Lung (tissue), 12 donors: ENCODE measurements around the gene SUGP1. TPM values are rescaled to one million over a fixed set of nuclear protein-coding genes. Genes with fewer than 3 reads are reported as not detected.

Source experiments
- ATAC-seq: fragments of 200-7000 bp; cut with Tn5 transposase; one replicate; pipeline ENCODE4 v1.9.1; 2020; ENCODE audit warnings: moderate number of reproducible peaks; ENCODE audit not compliant: insufficient read depth, low FRiP score
- DNase-seq, 3 donors: peaks; one replicate each; pipeline ENCODE4 v3.0.0-alpha.2; 2013 to 2017
- H3K27ac ChIP-seq, 2 donors: one replicate each; pipeline ENCODE4 v1.5.1; 2013; ENCODE audit warnings: mild to moderate bottlenecking in 2 of 2, moderate library complexity in 2 of 2, control low read depth in 1 of 2, inconsistent platforms in 1 of 2, low read depth in 1 of 2, low read length in 1 of 2
- H3K27me3 ChIP-seq, 3 donors: one replicate each; pipeline ENCODE4 v1.5.1; 2013; ENCODE audit warnings: low read length in 2 of 3; ENCODE audit not compliant: control insufficient read depth in 3 of 3, insufficient read depth in 3 of 3
- H3K36me3 ChIP-seq, 4 donors: one replicate each; pipeline ENCODE4 v1.5.1; 2013; ENCODE audit warnings: low read length in 4 of 4, mild to moderate bottlenecking in 1 of 4, moderate library complexity in 1 of 4; ENCODE audit not compliant: control insufficient read depth in 4 of 4, insufficient read depth in 4 of 4
- H3K4me1 ChIP-seq, 5 donors: one replicate each; pipeline ENCODE4 v1.5.1; 2013; ENCODE audit warnings: low read length in 5 of 5, mild to moderate bottlenecking in 2 of 5, moderate library complexity in 1 of 5; ENCODE audit not compliant: control insufficient read depth in 5 of 5, insufficient read depth in 5 of 5
- H3K4me3 ChIP-seq: one replicate; pipeline ENCODE4 v1.5.1; 2013; ENCODE audit warnings: mild to moderate bottlenecking, control low read depth, moderate library complexity
- H3K9ac ChIP-seq, 2 donors: one replicate each; pipeline ENCODE4 v1.5.1; 2013; ENCODE audit warnings: low read length in 2 of 2, control low read depth in 1 of 2; ENCODE audit not compliant: insufficient read depth in 1 of 2
- H3K9me3 ChIP-seq, 4 donors: one replicate each; pipeline ENCODE4 v1.5.1; 2013; ENCODE audit warnings: low read length in 3 of 4, mild to moderate bottlenecking in 1 of 4, moderate library complexity in 1 of 4; ENCODE audit not compliant: control insufficient read depth in 4 of 4, insufficient read depth in 3 of 4
- WGBS, 2 donors: extraction: QIAGEN DNeasy Blood & Tissue Kit; methylation state at CpG; one replicate each; pipeline ENCODE4 v1.1.7; 2013; 5-methylcytosine and 5-hydroxymethylcytosine counted together
- polyA plus RNA-seq, 2 donors: library from polyadenylated mRNA; stranded (reverse); fragments of 200-250 nt; gene quantifications; one replicate each; pipeline ENCODE4 v1.2.1, GENCODE V29; 2013
- total RNA-seq, 2 donors: library from RNA; depleted of rRNA in 1 of 2; stranded (reverse); fragments of >200 nt in 1 of 2; gene quantifications; one replicate each; pipeline ENCODE4 v1.2.1, GENCODE V29; 2014 to 2021
- TF ChIP-seq, protein P1 (sequence below): IDR thresholded peaks from 2 replicates; pipeline ENCODE4 v1.5.1; 2012; ENCODE audit warnings: mild to moderate bottlenecking; ENCODE audit errors: control extremely low read depth, extremely low read depth
- donor health status: control.
- donor health status: control.
- donor health status: Bipolar disorder and iron deficiency.
- donor health status: healthy.
- donor health status: DM: yes; HTN: yes; CAD: no.

SUGP1 gene
- total and polyA plus RNA-seq, 4 donors: 22.3 to 42.8 (median 28.7) TPM

DNA sequence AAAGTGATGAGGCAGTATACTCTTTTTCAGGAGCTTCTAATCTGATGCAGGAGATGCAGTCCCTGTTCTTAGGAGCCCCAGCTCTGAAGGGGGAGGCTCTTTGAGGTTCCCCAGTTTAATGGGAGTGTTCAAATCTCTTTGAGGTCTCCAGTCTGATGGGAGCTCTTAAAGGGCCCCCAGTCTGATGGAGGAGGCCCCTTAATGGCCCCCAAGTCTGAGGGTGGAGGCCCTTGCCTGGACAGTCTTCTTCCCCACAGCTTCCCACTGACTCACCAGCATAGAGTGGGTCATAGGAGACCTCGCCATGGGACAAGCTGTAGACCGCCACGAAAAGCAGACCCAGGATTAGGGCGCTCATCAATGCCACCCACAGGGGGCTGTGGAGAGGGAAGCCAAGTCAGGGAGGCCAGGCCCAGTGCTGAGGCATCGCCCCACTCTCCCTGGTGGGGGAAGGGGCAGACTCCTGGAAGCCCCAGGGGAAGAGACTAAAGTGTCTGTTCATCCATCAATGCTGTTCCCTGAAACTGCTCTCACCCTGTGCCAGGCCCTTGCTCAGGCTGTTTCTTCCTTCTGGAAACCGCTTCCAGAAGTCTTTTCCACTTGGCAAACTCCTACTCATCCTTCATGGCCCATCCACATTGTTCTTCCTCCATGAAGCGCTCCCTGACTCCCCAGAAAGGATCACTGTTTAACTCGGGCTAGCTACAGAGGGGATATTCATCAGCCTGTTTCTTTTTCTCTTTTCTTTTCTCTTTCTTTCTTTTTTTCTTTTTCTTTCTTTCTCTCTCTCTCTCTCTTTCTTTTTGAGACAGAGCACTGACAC, 49.3 kb downstream of the SUGP1 start:
- no peaks in the 10 kb centered on the region for H3K27me3 ChIP-seq
- H3K9ac ChIP-seq: no peak overlapping the region
- WGBS, 2 donors: 91 to 96% methylated on average over 8 of the region's 8 CpGs
- H3K27ac ChIP-seq: no peak overlapping the region
- DNase-seq (no peak), ATAC-seq (no peak)
- H3K4me3 ChIP-seq: no peak overlapping the region
- TF ChIP-seq, protein P1, sequence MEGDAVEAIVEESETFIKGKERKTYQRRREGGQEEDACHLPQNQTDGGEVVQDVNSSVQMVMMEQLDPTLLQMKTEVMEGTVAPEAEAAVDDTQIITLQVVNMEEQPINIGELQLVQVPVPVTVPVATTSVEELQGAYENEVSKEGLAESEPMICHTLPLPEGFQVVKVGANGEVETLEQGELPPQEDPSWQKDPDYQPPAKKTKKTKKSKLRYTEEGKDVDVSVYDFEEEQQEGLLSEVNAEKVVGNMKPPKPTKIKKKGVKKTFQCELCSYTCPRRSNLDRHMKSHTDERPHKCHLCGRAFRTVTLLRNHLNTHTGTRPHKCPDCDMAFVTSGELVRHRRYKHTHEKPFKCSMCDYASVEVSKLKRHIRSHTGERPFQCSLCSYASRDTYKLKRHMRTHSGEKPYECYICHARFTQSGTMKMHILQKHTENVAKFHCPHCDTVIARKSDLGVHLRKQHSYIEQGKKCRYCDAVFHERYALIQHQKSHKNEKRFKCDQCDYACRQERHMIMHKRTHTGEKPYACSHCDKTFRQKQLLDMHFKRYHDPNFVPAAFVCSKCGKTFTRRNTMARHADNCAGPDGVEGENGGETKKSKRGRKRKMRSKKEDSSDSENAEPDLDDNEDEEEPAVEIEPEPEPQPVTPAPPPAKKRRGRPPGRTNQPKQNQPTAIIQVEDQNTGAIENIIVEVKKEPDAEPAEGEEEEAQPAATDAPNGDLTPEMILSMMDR: no peak
- peaks cover 0 to 8% (median 0%) of the 10 kb centered on the region in 4 donors for H3K9me3 ChIP-seq
- peaks cover 0 to 10% (median 0%) of the 10 kb centered on the region in 4 donors for H3K36me3 ChIP-seq
- peaks cover 0 to 16% (median 6%) of the 10 kb centered on the region in 5 donors for H3K4me1 ChIP-seq

DNA sequence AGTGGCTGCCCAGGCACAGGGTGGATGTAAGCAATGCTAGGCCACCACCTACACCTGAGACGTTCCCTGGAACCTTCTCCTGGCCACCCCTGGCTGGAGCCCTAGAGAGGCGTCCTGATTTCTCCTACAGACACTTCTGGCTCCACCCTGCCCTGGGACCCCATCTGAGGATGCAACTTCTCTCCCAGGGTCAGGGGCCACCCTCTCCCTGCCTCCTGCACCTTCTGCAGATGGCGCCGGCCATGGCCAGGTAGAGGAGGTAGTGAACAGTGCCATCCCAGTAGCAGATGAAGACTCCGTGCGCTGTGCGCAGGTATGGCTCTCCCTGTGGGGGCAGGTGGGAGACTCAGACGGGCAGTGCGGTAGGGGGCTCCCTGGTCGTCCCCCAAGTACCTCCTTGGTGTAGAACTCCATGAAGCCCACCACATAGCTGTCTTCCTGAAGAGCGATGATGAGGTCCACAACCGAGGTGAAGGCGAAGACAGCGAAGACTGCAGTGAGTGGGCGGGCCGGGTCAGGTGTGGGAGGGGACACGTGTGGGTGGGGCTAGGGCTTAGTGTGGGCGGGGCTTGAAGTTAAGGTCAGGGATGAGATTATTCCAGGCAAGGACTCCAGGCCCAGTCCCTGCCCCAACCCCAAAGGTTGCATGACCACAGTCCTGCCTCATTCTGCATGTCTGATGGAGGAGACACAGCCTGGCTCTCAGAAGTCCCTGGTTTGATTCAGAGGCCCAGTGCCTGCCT, 50.2 kb downstream of the SUGP1 start:
- Histone ChIP-seq H3K9ac (no peak overlapping the region), H3K4me1 (peaks cover 0 to 16% (median 6%) of the 10 kb centered on the region in 5 donors), H3K36me3 (peaks cover 0 to 3% (median 0%) of the 10 kb centered on the region in 4 donors), H3K27ac (no peak overlapping the region), H3K4me3 (no peak overlapping the region), H3K27me3 (no peaks in the 10 kb centered on the region), H3K9me3 (peaks cover 0 to 6% (median 0%) of the 10 kb centered on the region in 4 donors)
- ATAC-seq (no peak), DNase-seq (no peak)
- 75 to 79% methylated on average over 18 of the region's 18 CpGs for whole genome bisulfite sequencing, 2 donors
- TF ChIP-seq, protein P1: no peak

DNA sequence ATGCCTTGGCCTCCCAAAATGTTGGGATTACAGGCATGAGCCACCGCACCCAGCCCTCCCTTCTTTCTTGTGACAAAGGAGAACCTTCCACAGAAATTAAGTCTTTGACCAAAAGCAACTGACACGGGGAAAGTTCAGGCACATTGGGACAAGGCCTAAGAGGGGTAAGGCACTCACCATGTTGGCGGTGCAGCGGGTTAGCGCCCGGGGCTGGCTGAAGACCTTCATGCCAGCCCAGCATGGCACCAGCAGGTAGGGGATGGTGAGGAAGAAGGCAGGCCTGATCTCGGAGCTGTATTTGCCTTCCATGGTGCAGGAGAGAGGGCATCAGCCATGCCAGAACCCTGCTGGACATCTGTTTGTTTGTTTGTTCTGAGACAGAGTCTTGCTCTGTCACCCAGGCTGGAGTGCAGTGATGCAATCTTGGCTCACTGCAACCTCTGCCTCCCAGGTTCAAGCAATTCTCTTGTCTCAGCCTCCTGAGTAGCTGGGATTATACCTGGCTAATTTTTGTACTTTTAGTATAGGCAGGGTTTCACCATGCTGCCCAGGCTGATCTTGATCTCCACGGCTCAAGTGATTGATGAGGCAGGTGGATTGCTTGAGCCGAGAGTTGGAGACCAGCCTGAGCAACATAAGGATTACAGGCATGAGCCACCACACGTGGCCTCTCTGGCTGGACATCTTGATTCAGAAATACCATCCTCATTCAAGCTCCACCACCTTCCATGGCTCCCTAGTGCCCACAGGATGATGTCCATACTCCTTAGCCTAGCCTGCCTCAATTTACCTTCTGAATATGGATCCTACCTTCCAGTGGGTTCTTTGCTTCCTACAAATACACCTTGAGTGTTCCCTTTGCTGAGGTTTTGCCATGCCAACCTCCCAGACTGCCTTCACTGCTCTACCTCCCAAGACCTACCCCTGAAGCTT, 51.6 kb downstream of the SUGP1 start:
- Histone ChIP-seq H3K9ac (no peak overlapping the region), H3K36me3 (no peaks in the 10 kb centered on the region), H3K4me1 (peaks cover 0 to 7% (median 0%) of the 10 kb centered on the region in 5 donors), H3K9me3 (peaks cover 0 to 2% (median 0%) of the 10 kb centered on the region in 4 donors), H3K27ac (no peak overlapping the region), H3K4me3 (no peak overlapping the region), H3K27me3 (peaks cover 0 to 7% (median 0%) of the 10 kb centered on the region in 3 donors)
- TF ChIP-seq, protein P1: no peak
- no peak for ATAC-seq
- no peak for DNase-seq
- WGBS, 2 donors: 83 to 87% methylated on average over 10 of the region's 10 CpGs
